ENCODE results near the gene CREB5.

GRCh38 chr7:28835800-28836199, 423.5 kb downstream of the CREB5 start:
- TF ChIP-seq CTCF (IDR thresholded peaks at IDR 0.05), result no peak
- no peak for TF ChIP-seq POLR2A (IDR thresholded peaks at IDR 0.05)
- TF ChIP-seq EP300 (IDR thresholded peaks at IDR 0.05), result no peak
